Stimulated activated CD4-positive, alpha-beta T cell treated with anti-CD3 and anti-CD28 coated beads, TNF-alpha, amount 100 ng/mL, for 48 hours (primary cell): ENCODE data around the gene GRAPL.
"Not testable (repeated sequence)": the region's sequence is repeated elsewhere in the genome, so short reads cannot be mapped to it uniquely, and the experiment has no call there.

Experiments used
- DNase-seq, 3 donors: peaks; one replicate each; pipeline ENCODE4 v3.0.0-alpha.2; 2020; ENCODE audit warnings: low read depth in 3 of 3

The GRAPL gene

GRCh38 chr17:19127148-19127980 lies at the start of gene GRAPL:
Gene GRAPL, plus strand, starts transcription at chr17:19127589. Its CDS starts 31 bp downstream, at chr17:19127620.
- not testable (repeated sequence) for DNase-seq

- not testable (repeated sequence) for DNase-seq
Measured at GRCh38 chr17:19088804-19089685, 38.3 kb upstream of the GRAPL start.

- DNase-seq: not testable (repeated sequence)
Measured at GRCh38 chr17:19090058-19090772, 37.2 kb upstream of the GRAPL start.

- not testable (repeated sequence) for DNase-seq
Measured at GRCh38 chr17:19092737-19093683, 34.4 kb upstream of the GRAPL start.

GRCh38 chr17:19093684-19094438 lies 33.5 kb upstream of the GRAPL start:
- not testable (repeated sequence) for DNase-seq

GRCh38 chr17:19108517-19108916 lies 18.9 kb upstream of the GRAPL start:
- DNase-seq: not testable (repeated sequence)

GRCh38 chr17:19110189-19111097 lies 16.9 kb upstream of the GRAPL start:
- DNase-seq: not testable (repeated sequence)

- peak in 2 of 3 donors; percentile 20 to 28 for DNase-seq
Measured at GRCh38 chr17:19111111-19111711, 16.2 kb upstream of the GRAPL start.

- peak in 2 of 3 donors; percentile 67 to 85 for DNase-seq
Measured at GRCh38 chr17:19111801-19112458, 15.5 kb upstream of the GRAPL start.

- not testable (repeated sequence) for DNase-seq
Measured at GRCh38 chr17:19112459-19112826, 14.9 kb upstream of the GRAPL start.

GRCh38 chr17:19118695-19119094 lies 8.7 kb upstream of the GRAPL start:
- not testable (repeated sequence) for DNase-seq

GRCh38 chr17:19125289-19125688 lies 2.1 kb upstream of the GRAPL start:
- not testable (repeated sequence) for DNase-seq

- not testable (repeated sequence) for DNase-seq
Measured at GRCh38 chr17:19129500-19129899, 2.1 kb downstream of the GRAPL start.

GRCh38 chr17:19131108-19131507 lies 3.7 kb downstream of the GRAPL start:
- not testable (repeated sequence) for DNase-seq

- DNase-seq: not testable (repeated sequence)
Measured at GRCh38 chr17:19131772-19132171, 4.4 kb downstream of the GRAPL start.

- DNase-seq: not testable (repeated sequence)
Measured at GRCh38 chr17:19133793-19134192, 6.4 kb downstream of the GRAPL start.

GRCh38 chr17:19135391-19135790 lies 8.0 kb downstream of the GRAPL start:
- not testable (repeated sequence) for DNase-seq

GRCh38 chr17:19136138-19136537 lies 8.7 kb downstream of the GRAPL start:
- DNase-seq: not testable (repeated sequence)
